Amygdala (tissue), 56 donors: Measurements from ENCODE around the gene OSGEP.

ENCODE experiments used
- DNase-seq, 56 donors: peaks; one replicate each; lab custom pipeline; 2025; lab: John Stamatoyannopoulos, UW

OSGEP gene

GRCh38 chr14:20403521-20403920 is 51.1 kb downstream of the OSGEP start:
- no peak for DNase-seq

DNA sequence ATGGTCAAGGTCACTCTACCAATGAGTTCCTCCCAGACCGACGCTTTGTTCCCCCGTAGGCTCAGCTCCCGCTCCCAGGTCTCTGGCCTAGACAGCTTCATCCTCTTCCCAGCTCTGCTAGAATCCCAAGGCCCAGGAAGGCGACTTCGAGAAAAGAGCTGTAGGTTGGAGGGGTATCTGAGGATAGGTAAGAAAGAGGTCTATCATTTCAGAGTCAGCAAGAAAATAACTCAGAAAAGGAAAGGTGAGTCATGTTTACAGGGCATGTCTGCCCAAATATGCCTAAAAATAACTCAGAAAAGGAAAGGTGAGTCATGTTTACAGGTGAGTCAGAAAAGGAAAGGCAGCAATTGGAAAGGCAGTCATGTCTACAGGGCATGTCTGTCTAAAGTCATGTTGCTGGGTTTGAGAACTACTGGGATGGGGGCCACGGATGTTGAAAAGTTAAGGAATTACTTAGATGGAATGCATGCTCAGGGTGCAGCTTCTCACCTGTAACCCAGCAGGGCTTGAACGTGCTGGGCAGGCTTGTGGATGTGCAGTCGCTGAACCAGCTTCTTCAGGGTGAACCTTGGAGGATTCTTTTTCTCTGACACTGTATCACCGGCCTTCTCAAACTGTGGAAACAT is 53.5 kb downstream of the OSGEP start:
- no peak for DNase-seq

- DNase-seq: no peak
Observed at GRCh38 chr14:20400589-20400964, 54.0 kb downstream of the OSGEP start.

- DNase-seq: no peak
Observed at GRCh38 chr14:20397511-20397910, 57.1 kb downstream of the OSGEP start.
